ENCODE results near the gene DKK3.

DNA sequence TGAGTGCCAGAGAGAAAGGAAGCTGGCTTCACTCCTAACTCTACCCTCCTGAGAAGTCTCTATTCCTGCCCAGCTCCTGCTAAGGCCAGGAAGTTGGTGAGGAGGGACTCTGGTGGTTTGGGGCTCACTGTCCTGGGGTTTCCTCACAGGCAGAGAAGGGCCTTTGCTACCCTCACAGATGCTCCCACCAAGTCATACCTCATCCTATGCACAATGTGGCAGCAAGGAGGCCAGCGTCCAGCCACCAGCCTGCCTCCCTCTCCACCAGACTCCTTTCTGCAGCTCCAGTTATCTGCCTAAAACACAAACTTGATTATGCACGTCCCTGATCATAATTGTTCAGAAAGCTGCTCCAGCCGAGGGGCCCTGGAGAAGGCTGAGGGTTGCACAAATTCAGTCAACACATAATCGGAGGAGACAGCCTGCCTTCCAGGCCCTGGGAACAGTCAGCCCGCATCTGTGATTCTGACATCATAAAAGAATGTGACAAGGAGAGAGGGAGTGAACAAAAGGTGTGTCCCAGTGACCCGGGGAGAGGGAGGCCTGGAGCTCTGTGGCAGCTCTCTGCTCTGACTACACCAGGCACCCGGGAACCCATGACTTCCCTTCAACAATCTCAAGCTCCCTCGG, 28.8 kb downstream of the DKK3 start:
- TF ChIP-seq CTCF (conservative IDR thresholded peaks at IDR 0.05; ENCODE audit: low read depth in 2 of 2): no peak
- TF ChIP-seq EZH2 (IDR thresholded peaks at IDR 0.05; ENCODE audit: low read depth, unreplicated experiment): no peak
- no peak for TF ChIP-seq CREB1 (CRISPR knock-in tag; IDR thresholded peaks at IDR 0.05; ENCODE audit: low read depth)
- no peak for TF ChIP-seq NANOG (IDR thresholded peaks at IDR 0.05; ENCODE audit: borderline replicate concordance)
- no peak for TF ChIP-seq REST (IDR thresholded peaks at IDR 0.05; ENCODE audit: unreplicated experiment)
- no peak for TF ChIP-seq ZNF331 (CRISPR knock-in tag; IDR thresholded peaks at IDR 0.05; ENCODE audit: low read depth)
- TF ChIP-seq POLR2AphosphoS5 (IDR thresholded peaks at IDR 0.05; ENCODE audit: low read depth): no peak
- TF ChIP-seq ZNF114 (CRISPR knock-in tag; IDR thresholded peaks at IDR 0.05): no peak
- TF ChIP-seq EZH2phosphoT487 (IDR thresholded peaks at IDR 0.05; ENCODE audit: unreplicated experiment): no peak
- TF ChIP-seq, protein P1, sequence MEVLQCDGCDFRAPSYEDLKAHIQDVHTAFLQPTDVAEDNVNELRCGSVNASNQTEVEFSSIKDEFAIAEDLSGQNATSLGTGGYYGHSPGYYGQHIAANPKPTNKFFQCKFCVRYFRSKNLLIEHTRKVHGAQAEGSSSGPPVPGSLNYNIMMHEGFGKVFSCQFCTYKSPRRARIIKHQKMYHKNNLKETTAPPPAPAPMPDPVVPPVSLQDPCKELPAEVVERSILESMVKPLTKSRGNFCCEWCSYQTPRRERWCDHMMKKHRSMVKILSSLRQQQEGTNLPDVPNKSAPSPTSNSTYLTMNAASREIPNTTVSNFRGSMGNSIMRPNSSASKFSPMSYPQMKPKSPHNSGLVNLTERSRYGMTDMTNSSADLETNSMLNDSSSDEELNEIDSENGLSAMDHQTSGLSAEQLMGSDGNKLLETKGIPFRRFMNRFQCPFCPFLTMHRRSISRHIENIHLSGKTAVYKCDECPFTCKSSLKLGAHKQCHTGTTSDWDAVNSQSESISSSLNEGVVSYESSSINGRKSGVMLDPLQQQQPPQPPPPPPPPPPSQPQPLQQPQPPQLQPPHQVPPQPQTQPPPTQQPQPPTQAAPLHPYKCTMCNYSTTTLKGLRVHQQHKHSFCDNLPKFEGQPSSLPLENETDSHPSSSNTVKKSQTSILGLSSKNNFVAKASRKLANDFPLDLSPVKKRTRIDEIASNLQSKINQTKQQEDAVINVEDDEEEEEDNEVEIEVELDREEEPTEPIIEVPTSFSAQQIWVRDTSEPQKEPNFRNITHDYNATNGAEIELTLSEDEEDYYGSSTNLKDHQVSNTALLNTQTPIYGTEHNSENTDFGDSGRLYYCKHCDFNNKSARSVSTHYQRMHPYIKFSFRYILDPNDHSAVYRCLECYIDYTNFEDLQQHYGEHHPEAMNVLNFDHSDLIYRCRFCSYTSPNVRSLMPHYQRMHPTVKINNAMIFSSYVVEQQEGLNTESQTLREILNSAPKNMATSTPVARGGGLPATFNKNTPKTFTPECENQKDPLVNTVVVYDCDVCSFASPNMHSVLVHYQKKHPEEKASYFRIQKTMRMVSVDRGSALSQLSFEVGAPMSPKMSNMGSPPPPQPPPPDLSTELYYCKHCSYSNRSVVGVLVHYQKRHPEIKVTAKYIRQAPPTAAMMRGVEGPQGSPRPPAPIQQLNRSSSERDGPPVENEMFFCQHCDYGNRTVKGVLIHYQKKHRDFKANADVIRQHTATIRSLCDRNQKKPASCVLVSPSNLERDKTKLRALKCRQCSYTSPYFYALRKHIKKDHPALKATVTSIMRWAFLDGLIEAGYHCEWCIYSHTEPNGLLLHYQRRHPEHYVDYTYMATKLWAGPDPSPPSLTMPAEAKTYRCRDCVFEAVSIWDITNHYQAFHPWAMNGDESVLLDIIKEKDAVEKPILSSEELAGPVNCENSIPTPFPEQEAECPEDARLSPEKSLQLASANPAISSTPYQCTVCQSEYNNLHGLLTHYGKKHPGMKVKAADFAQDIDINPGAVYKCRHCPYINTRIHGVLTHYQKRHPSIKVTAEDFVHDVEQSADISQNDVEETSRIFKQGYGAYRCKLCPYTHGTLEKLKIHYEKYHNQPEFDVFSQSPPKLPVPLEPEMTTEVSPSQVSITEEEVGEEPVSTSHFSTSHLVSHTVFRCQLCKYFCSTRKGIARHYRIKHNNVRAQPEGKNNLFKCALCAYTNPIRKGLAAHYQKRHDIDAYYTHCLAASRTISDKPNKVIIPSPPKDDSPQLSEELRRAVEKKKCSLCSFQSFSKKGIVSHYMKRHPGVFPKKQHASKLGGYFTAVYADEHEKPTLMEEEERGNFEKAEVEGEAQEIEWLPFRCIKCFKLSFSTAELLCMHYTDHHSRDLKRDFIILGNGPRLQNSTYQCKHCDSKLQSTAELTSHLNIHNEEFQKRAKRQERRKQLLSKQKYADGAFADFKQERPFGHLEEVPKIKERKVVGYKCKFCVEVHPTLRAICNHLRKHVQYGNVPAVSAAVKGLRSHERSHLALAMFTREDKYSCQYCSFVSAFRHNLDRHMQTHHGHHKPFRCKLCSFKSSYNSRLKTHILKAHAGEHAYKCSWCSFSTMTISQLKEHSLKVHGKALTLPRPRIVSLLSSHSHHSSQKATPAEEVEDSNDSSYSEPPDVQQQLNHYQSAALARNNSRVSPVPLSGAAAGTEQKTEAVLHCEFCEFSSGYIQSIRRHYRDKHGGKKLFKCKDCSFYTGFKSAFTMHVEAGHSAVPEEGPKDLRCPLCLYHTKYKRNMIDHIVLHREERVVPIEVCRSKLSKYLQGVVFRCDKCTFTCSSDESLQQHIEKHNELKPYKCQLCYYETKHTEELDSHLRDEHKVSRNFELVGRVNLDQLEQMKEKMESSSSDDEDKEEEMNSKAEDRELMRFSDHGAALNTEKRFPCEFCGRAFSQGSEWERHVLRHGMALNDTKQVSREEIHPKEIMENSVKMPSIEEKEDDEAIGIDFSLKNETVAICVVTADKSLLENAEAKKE (CRISPR knock-in tag; IDR thresholded peaks at IDR 0.05): no peak
- no peak for TF ChIP-seq JUNB (IDR thresholded peaks at IDR 0.05; ENCODE audit: unreplicated experiment)
- TF ChIP-seq, protein P2, sequence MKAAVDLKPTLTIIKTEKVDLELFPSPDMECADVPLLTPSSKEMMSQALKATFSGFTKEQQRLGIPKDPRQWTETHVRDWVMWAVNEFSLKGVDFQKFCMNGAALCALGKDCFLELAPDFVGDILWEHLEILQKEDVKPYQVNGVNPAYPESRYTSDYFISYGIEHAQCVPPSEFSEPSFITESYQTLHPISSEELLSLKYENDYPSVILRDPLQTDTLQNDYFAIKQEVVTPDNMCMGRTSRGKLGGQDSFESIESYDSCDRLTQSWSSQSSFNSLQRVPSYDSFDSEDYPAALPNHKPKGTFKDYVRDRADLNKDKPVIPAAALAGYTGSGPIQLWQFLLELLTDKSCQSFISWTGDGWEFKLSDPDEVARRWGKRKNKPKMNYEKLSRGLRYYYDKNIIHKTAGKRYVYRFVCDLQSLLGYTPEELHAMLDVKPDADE (IDR thresholded peaks at IDR 0.05): no peak
